HCT116 (cell line): ENCODE data around the gene SMYD4. TPM values are rescaled to one million over a fixed set of nuclear protein-coding genes. Genes with fewer than 3 reads are reported as not detected.

Experiments
- ATAC-seq: fragments of 200-7000 bp; cut with Tn5 transposase; 2 replicates; pipeline ENCODE4 v1.9.1; 2020; ENCODE audit warnings: mild to moderate bottlenecking, moderate library complexity
- BruUV-seq: library from RNA; stranded (reverse); fragments of 400-500 nt; replicated peaks from 2 replicates; lab custom pipeline; 2021; lab: Mats Ljungman, UMichigan
- CTCF ChIA-PET: fragments of 300-600 bp; sonication (Branson Sonifier 250); formaldehyde crosslinking; loops from one replicate; lab custom pipeline; 2021; ENCODE audit warnings: antibody characterized with exemption; lab: Charles Lee
- POLR2A ChIA-PET: fragments of 300-600, 350-600 bp; sonication (Branson Sonifier 250); formaldehyde crosslinking; loops from one replicate; lab custom pipeline; 2021; ENCODE audit warnings: antibody characterized with exemption; lab: Charles Lee
- RAD21 ChIA-PET, 2 experiments: fragments of 300-600 bp; sonication (Branson Sonifier 250); formaldehyde crosslinking; loops; one replicate each; lab custom pipeline; 2023; ENCODE audit warnings: low total read pairs in 2 of 2; ENCODE audit not compliant: uncharacterized antibody in 2 of 2, unreplicated experiment in 2 of 2, low non-redundant PET in 1 of 2; lab: Charles Lee
- DNase-seq: peaks from one replicate; pipeline ENCODE4 v3.0.0-alpha.2; 2010; ENCODE audit warnings: low read depth, low spot score
- H2AFZ ChIP-seq: fragments of 200-600 bp; shearing (Covaris generic), sonication (generic); 2 replicates; pipeline ENCODE4 v1.6.1; 2017; ENCODE audit warnings: low read depth, mixed run types, mixed read lengths, antibody characterized with exemption, low read length; ENCODE audit not compliant: poor library complexity, severe bottlenecking
- H3K27ac ChIP-seq: 2 replicates; pipeline ENCODE4 v1.5.1; 2012; ENCODE audit warnings: low read depth, low read length
- H3K27me3 ChIP-seq: fragments of 200-600 bp; sonication (generic); 2 replicates; pipeline ENCODE4 v1.6.1; 2016; ENCODE audit warnings: mixed run types, low read length, mixed read lengths; ENCODE audit not compliant: insufficient read depth
- H3K36me3 ChIP-seq, 2 experiments: fragments of 200-500 bp in 1 of 2; fragments of 200-600 bp in 1 of 2; sonication (Bioruptor generic) in 1 of 2; sonication (generic) in 1 of 2; 2 replicates each; pipeline versions ENCODE4 v1.5.1 to v1.6.1; 2014 to 2016; ENCODE audit warnings: low read length in 2 of 2, inconsistent platforms in 1 of 2, mixed read lengths in 1 of 2, mixed run types in 1 of 2; ENCODE audit not compliant: insufficient read depth in 2 of 2, control insufficient read depth in 1 of 2
- H3K4me1 ChIP-seq, 2 experiments: fragments of 200-600 bp in 1 of 2; sonication (generic) in 1 of 2; 2 replicates each; pipeline versions ENCODE4 v1.5.1 to v1.6.1; 2012 to 2017; ENCODE audit warnings: low read length in 2 of 2, inconsistent platforms in 1 of 2, mild to moderate bottlenecking in 1 of 2, mixed read lengths in 1 of 2, mixed run types in 1 of 2, moderate library complexity in 1 of 2; ENCODE audit not compliant: insufficient read depth in 2 of 2, control insufficient read depth in 1 of 2
- H3K4me2 ChIP-seq: fragments of 200-600 bp; sonication (generic); 2 replicates; pipeline ENCODE4 v1.6.1; 2017; ENCODE audit warnings: mixed run types, low read length, mixed read lengths
- H3K4me3 ChIP-seq, 2 experiments: fragments of 200-600 bp in 1 of 2; sonication (generic) in 1 of 2; replicated peaks in 1 of 2; 2 replicates each; pipeline ENCODE4 v1.5.1; 2011 to 2016; ENCODE audit warnings: low read length in 2 of 2, control low read depth in 1 of 2, low read depth in 1 of 2, mild to moderate bottlenecking in 1 of 2, mixed read lengths in 1 of 2, mixed run types in 1 of 2
- H3K79me2 ChIP-seq: fragments of 200-600 bp; sonication (generic); 2 replicates; pipeline ENCODE4 v1.6.1; 2017; ENCODE audit warnings: mild to moderate bottlenecking, mixed run types, low read length, moderate library complexity, mixed read lengths; ENCODE audit not compliant: insufficient read depth
- H3K9ac ChIP-seq: fragments of 200-600 bp; sonication (generic); 2 replicates; pipeline ENCODE4 v1.6.1; 2016; ENCODE audit warnings: low read length, mixed read lengths
- H3K9me2 ChIP-seq: fragments of 200-600 bp; sonication (generic), shearing (Covaris generic); 2 replicates; pipeline ENCODE4 v1.6.1; 2017; ENCODE audit warnings: mixed run types, mild to moderate bottlenecking, moderate library complexity; ENCODE audit not compliant: insufficient read depth
- H3K9me3 ChIP-seq, 2 experiments: fragments of 200-500 bp in 1 of 2; fragments of 200-600 bp in 1 of 2; sonication (Bioruptor generic) in 1 of 2; sonication (generic) in 1 of 2; 2 replicates each; pipeline ENCODE4 v1.6.1; 2014 to 2017; ENCODE audit warnings: low read length in 2 of 2, mixed read lengths in 2 of 2, inconsistent platforms in 1 of 2, low read depth in 1 of 2, mild to moderate bottlenecking in 1 of 2, mixed run types in 1 of 2, moderate library complexity in 1 of 2; ENCODE audit not compliant: control insufficient read depth in 1 of 2, insufficient read depth in 1 of 2
- H4K20me1 ChIP-seq: fragments of 200-600 bp; sonication (generic), shearing (Covaris generic); 2 replicates; pipeline ENCODE4 v1.6.1; 2017; ENCODE audit warnings: mixed run types, mild to moderate bottlenecking, moderate library complexity; ENCODE audit not compliant: insufficient read depth
- ATF3 ChIP-seq: IDR thresholded peaks from 2 replicates; pipeline ENCODE4 v1.6.1; 2012
- CBX3 ChIP-seq: IDR thresholded peaks from 2 replicates; pipeline ENCODE4 v1.6.1; 2012; ENCODE audit warnings: low read depth
- CTCF ChIP-seq, 3 experiments: fragments of 200-600 bp in 1 of 3; sonication (generic) in 1 of 3; IDR thresholded peaks in 2 of 3; conservative IDR thresholded peaks in 1 of 3; 2 replicates each; pipeline ENCODE4 v1.5.1; 2012 to 2017; ENCODE audit warnings: low read depth in 2 of 3, low read length in 2 of 3, antibody characterized with exemption in 1 of 3, borderline replicate concordance in 1 of 3, control low read depth in 1 of 3, mild to moderate bottlenecking in 1 of 3, mixed read lengths in 1 of 3, mixed run types in 1 of 3, moderate library complexity in 1 of 3; ENCODE audit not compliant: insufficient read depth in 1 of 3
- EGR1 ChIP-seq: IDR thresholded peaks from 2 replicates; pipeline ENCODE4 v1.6.1; 2012; ENCODE audit warnings: low read depth
- ELF1 ChIP-seq: IDR thresholded peaks from 2 replicates; pipeline ENCODE4 v1.6.1; 2012; ENCODE audit warnings: low read depth, borderline replicate concordance
- FOSL1 ChIP-seq: IDR thresholded peaks from 2 replicates; pipeline ENCODE4 v1.6.1; 2012; ENCODE audit warnings: low read depth
- JUND ChIP-seq: IDR thresholded peaks from 2 replicates; pipeline ENCODE4 v1.6.1; 2012
- POLR2A ChIP-seq: IDR thresholded peaks from 2 replicates; pipeline ENCODE4 v1.7.0; 2011; ENCODE audit warnings: borderline replicate concordance; ENCODE audit not compliant: insufficient read depth, insufficient read length; ENCODE audit errors: extremely low read depth
- POLR2AphosphoS5 ChIP-seq: IDR thresholded peaks from 2 replicates; pipeline ENCODE4 v1.6.1; 2011; ENCODE audit warnings: mild to moderate bottlenecking, low read depth, low read length, moderate library complexity
- RAD21 ChIP-seq: IDR thresholded peaks from 2 replicates; pipeline ENCODE4 v1.6.1; 2012; ENCODE audit warnings: low read depth, mild to moderate bottlenecking
- REST ChIP-seq: IDR thresholded peaks from 2 replicates; pipeline ENCODE4 v1.6.1; 2012; ENCODE audit warnings: low read depth
- SIN3A ChIP-seq: IDR thresholded peaks from 2 replicates; pipeline ENCODE4 v1.6.1; 2012; ENCODE audit warnings: low read depth
- SRF ChIP-seq: IDR thresholded peaks from 2 replicates; pipeline ENCODE4 v1.6.1; 2012; ENCODE audit warnings: low read depth
- TCF7L2 ChIP-seq: IDR thresholded peaks from 2 replicates; pipeline ENCODE4 v1.7.0; 2011; ENCODE audit warnings: borderline replicate concordance, inconsistent platforms; ENCODE audit not compliant: insufficient read depth, insufficient read length; ENCODE audit errors: extremely low read depth
- YY1 ChIP-seq: IDR thresholded peaks from 2 replicates; pipeline ENCODE4 v1.6.1; 2011; ENCODE audit warnings: low read length, low read depth, moderate library complexity, mild to moderate bottlenecking; ENCODE audit not compliant: insufficient replicate concordance; ENCODE audit errors: extremely low read depth
- ZBTB33 ChIP-seq: IDR thresholded peaks from 2 replicates; pipeline ENCODE4 v1.6.1; 2011; ENCODE audit warnings: mild to moderate bottlenecking, low read length, moderate library complexity; ENCODE audit not compliant: insufficient replicate concordance; ENCODE audit errors: extremely low read depth
- ZFX ChIP-seq: fragments of 450-650 bp; IDR thresholded peaks from 2 replicates; pipeline ENCODE4 v1.6.1; 2017
- intact Hi-C: fragments of 100-400 bp; cut with micrococcal nuclease; formaldehyde crosslinking; loops from 2 replicates; pipeline ENCODE4 v1.10.0; 2022
- total RNA-seq: library from RNA; stranded (reverse); gene quantifications from one replicate; pipeline ENCODE4 v1.2.1, GENCODE V29; 2021; ENCODE audit not compliant: unreplicated experiment

Gene SMYD4
- total RNA-seq, 1 experiment from 2014 or later = 16.9 TPM

- TF ChIP-seq SRF = no peak
- TF ChIP-seq ZBTB33 = no peak
Measured at GRCh38 chr17:1736348-1737281, 93.1 kb downstream of the SMYD4 start (continued).

- no peaks in the 10 kb centered on the region for H3K79me2 ChIP-seq
- no peaks in the 10 kb centered on the region for H3K9me3 ChIP-seq
- no peaks in the 10 kb centered on the region for H4K20me1 ChIP-seq
- ChIA-PET POLR2A (no interaction called here), RAD21 (no interaction called here), CTCF (no interaction called here)
- ATAC-seq (no peak), DNase-seq (no peak)
- H3K27me3 ChIP-seq = no peaks in the 10 kb centered on the region
- H3K36me3 ChIP-seq = no peaks in the 10 kb centered on the region
- no peak overlapping the region for H3K4me2 ChIP-seq
- H3K27ac ChIP-seq = no peak overlapping the region
- intact Hi-C loops = no loop called here
- no peak overlapping the region for H3K9ac ChIP-seq
- H3K9me2 ChIP-seq = no peaks in the 10 kb centered on the region
- no TSS peak for BruUV-seq
- H3K4me3 ChIP-seq = no peak overlapping the region
- peaks cover 0 to 5% of the 10 kb centered on the region in 2 experiments; a peak in 2 of 4 replicates for H3K4me1 ChIP-seq
- TF ChIP-seq ZFX = no peak
- TF ChIP-seq TCF7L2 = no peak
- no peak for TF ChIP-seq POLR2AphosphoS5
- no peak for TF ChIP-seq CBX3
- TF ChIP-seq FOSL1 = no peak
- TF ChIP-seq CTCF (IDR thresholded peaks at IDR 0.05 in 2 of 3, conservative IDR thresholded peaks at IDR 0.05 in 1 of 3; ENCODE audit: borderline replicate concordance in 1 of 3, insufficient read depth in 1 of 3, low read depth in 2 of 3, low read length in 2 of 3) = no peak
- no peak for TF ChIP-seq REST
- TF ChIP-seq EGR1 = no peak
- no peak for TF ChIP-seq JUND
- no peak for TF ChIP-seq POLR2A
- no peak for TF ChIP-seq YY1
- no peak for TF ChIP-seq ATF3
- TF ChIP-seq ELF1 = no peak
- no peak for TF ChIP-seq SIN3A
- no peak for TF ChIP-seq RAD21
- H2AFZ ChIP-seq = no peak overlapping the region
Measured at GRCh38 chr17:1735834-1736347, 93.8 kb downstream of the SMYD4 start.
